GM18861 (cell line): ENCODE data around the gene CELF6.
"Not testable (repeated sequence)": the region's sequence is repeated elsewhere in the genome, so short reads cannot be mapped to it uniquely, and the experiment has no call there.

Experiments used
- ATAC-seq: cut with Tn5 transposase; IDR thresholded peaks from one replicate; pipeline ENCODE4 v1.9.1; 2021; ENCODE audit not compliant: unreplicated experiment

The CELF6 gene

DNA sequence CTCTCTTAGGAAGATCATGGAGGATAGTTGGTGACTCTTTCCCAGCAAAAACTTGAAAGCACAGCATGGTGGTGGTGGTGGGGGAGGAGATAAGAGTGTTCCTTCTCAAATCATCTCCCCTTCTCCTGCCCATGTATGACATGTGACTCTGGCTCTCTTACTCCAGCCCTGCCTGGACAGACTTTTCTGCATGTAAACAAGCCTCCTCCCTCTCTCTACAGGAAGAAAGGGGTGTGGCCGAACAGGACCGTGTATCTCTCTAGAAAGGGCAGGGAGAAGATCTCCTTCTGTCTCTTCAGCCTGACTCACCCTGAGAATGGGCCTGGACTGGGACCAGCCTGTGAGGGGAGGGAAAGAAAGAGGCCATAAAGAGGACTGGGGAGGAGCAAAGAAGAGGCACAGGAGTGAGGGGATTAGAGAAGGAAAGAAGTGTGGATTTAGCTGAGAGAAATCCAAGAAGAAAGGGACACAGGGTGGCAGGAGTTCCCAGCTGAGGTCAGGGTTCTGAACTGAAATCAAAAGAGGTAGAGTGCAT, 1.5 kb downstream of the CELF6 start:
- ATAC-seq, result no peak

DNA sequence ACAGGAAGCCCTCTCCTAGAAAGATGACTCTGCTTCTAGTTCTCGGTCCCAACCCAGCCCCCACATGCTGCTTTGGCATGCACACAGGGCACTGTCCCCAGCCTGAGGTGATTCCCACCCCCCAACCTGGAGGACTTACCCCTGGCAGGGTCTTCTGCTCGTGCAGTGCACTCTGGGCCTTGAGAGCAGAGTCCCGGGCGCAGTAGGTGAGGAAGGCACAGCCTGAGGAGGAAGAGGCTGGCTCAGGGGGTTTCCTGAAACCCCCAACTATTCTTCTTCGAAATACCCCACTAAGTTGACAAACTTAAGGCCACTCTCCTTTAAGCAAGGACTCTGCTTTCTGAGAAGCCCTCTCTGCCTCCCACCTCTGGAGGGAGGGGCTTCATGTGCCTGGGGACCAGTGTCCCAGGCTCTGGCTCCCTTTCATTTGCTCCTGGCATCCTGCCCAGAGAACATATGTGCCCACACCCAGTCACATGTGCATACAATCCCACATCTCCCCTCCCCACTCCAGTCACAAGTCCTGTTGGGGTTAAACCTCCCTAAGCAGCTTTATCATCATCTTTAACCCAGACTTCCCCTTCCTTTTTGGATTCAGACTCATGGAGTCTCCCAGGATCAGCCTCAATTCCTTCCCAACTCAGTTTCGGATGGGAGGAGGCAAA, 4.1 kb downstream of the CELF6 start:
- ATAC-seq, result no peak

DNA sequence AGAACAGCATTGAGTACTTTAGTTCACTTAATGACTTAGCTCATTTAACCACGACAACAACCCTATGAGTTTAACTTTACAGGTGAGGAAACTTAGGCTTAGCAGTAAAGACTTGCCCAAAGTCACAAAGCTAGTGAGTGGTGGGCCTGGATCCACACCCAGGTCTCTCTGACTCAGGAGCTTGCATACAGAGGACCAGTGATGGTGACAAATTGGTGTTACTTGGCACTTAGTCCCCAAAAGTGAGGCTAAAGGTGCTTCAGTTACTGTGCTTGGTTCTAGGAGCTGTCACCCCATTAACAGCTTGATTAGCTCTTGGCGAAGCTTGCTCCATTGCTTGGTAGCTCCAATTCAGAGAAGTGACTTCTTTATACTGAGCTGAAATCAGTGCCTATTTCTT, 6.1 kb downstream of the CELF6 start:
- no peak for ATAC-seq

DNA sequence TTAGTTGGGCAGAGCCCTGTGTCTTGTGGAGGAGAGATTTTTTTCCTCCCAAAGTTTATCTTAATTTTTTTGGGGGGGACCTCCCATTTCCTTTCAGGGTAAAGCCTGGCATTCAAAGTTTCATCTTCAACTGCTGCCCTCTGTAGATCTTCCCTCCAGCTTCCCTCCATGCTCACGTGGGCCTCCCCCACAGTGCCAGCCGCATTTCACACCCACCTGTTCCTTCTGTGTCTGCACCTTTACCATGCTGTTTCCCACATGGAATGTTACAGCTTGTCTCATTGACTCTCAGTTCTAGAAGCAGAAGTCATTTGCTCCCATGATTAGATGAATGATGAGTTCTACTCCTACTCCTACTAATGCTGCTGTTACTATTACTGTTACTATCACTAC, 6.5 kb downstream of the CELF6 start:
- ATAC-seq, result no peak

DNA sequence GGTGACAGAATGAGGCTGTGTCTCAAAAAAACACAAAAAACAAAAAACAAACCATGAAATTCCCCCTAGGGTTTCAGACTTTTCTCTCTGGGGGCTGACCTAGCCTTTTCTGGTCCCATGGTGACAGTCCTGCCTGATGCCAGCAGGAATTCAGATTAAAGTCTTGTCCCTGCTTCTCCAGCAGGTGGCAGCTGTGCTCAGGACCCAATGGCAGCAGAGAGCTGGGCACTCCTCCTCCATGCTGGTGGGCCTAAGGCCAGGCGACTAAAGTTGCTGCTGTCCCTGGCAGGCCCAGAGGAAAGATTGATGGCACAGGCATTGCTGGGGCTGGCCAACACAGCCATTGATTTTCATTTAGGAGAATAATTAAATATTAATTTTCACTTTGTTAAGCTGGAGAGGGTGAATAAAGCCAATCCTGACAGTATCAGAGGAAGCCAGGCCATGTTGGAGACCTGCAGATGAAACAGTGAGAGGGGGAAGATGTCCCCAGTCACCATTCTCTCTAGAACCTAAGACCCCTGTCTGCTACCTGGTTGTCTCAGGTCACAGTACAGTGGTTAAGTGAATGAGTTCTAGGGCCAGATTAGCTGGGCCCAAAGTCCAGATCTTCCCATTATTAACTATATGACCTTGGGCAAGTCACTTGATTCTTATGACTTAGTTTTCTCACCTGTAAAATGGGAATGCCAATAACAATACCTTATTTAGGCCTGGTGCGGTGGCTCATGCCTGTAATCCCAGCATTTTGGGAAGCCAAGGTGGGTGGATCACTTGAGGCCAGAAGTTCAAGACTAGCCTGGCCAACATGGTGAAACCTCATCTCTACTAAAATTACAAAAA, 7.1 kb downstream of the CELF6 start:
- no peak for ATAC-seq

DNA sequence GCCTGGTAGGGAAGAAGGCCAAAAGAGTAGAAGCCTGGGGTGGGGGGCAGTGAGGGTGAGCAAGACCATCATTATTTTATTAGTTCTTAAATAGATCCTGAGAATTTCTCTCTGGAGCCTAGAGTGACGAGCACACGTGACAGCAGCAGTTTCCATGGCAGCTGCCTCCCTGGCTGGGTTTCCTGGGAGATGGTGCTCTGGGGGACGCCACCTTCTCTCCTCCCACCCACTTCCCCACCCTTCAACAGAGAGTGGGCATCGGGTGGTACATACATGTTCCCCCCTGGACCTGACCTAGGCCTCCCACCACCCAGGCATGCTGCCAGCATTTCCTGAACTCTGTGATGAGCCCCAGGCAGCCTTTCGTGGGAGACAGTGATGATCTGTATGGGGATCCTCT, 12.9 kb downstream of the CELF6 start:
- ATAC-seq, result no peak

DNA sequence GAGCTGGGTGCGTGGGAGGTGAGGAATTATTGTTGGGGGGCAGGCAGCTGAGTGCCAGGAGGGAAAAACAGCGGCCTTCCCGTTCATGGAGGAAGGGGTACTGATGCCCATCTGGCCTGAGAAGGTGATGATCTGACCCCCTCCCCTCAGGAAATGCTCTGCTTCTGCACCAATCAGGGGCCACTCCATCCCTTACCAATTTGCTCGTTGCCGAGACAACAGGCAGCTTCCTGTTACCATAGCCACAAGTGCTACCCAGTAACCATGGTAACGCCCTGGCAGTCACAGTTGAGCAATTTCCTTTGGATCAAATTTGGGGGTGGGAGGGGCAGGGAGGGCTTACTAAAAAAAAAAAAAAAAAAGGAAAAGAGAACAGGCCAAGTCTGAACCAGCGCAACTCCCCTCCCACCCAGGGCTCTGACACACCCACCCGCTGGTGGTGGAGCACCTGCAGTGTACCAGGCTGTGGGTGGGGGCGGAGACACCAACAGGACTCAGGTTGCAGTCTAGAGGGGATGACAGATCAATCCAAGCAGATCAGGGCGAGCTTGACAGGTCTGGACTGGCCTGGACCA, 13.7 kb downstream of the CELF6 start:
- ATAC-seq, result no peak

DNA sequence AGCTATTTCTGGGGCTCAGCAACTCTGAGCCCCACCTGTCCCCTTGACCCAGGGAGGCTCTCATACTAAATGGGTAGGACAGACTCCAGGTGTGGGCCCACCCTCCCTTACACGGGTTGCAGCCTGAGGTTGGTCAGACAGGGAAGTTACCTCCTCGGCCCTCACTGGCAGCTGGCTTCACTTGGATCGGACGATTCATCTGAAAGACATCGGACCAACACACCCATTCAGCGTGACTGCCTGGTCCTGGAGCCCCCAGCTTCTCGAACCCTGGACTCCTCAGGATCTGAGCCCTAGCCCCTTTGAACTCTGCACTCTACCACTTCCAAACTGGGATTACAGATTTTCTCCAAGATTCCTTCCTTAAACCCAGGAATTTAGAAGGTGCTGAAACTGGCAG, 15.4 kb downstream of the CELF6 start:
- ATAC-seq, result no peak

DNA sequence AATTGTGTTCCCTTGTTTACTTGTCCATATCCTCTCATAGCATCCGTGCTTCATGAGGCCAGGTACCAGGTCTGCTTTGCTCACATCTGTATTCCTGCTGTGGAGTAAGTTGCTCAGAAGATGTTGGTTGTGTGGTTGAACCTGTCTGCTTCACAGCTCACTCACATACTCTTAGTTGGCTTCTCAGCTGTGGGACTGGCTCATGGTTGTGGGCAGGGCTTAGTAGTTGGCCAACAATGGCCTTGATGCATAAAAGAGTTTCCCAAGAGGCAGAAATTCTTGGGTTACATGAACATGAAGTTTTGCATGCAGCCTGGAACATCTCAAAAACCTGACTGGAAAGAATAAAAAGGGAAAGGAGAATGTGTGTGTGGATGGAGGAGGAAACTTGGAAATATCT, 17.0 kb downstream of the CELF6 start:
- no peak for ATAC-seq

DNA sequence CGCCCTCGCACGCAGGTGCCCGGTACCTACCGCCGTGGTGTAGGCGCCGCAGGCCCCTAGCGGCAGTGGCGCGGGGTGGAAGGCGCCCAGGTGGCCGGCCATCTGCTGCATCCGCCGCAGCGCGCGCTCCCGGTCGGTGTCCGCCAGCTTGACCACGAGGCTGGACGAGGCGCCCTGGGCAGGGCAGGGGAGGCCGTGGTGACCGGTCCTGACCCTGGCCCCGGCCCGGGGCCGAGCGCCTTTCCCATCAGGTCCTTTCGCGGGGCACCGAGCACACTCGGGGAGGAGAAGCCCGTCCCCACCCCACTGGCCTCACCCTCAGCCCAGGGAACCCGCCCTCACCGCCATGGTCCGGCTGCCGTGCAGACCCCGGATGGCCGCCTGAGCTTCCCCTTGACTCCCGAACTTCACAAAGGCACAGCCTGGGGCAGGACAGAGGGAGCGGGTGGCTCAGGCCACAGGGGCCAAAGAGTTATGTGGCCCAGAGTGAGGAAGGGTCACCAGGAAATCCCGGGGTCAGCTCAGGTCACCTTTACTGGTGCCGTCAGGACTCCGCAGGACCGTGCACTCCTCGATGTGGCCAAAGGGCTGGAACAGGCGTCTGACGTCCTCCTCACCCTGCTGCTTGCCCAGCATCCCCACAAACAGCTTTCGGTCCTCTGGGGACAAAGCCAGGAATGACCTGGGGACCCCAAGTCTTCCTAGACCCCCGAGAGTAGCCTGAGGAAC, 30.2 kb downstream of the CELF6 start:
- no peak for ATAC-seq

DNA sequence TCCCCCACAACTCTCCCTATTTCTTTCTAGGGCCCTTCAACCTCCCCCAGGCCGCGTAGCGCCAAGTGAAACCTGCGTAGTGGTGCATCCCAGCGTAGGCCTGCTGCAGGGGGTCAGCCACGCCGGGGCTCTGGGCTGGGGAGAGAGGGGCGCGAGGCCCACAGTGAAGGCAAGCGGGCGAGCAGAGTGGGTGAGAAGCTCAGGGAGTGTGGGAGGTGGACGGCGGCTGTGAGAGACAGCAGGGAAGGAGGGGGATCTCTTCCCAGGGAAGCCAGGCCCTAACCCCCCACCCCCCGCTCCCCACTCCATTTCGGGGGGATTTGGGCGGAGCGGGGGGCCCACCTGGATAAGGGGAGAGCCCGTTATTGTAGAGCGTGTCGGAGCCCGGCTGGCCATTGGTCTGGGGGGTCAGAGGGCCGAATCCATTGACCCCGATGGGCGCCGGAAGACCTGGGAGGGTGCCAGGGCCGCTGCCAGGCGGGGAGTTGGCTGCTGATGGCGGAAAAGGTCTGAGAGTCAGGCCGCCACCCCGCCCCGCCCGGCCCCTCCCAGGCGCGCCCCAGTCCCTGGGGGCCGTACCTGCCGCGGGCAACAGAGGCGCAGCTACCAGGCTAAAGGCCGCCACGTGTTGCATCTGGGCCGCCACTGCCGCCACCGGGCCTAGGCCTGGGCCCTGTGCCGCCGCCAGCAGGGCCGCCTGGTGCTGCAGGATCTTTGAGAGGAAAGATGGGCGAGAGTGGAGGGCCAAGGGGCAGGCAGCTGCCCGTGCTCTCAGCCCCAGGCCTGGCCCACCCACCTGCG, 31.0 kb downstream of the CELF6 start:
- no peak for ATAC-seq

DNA sequence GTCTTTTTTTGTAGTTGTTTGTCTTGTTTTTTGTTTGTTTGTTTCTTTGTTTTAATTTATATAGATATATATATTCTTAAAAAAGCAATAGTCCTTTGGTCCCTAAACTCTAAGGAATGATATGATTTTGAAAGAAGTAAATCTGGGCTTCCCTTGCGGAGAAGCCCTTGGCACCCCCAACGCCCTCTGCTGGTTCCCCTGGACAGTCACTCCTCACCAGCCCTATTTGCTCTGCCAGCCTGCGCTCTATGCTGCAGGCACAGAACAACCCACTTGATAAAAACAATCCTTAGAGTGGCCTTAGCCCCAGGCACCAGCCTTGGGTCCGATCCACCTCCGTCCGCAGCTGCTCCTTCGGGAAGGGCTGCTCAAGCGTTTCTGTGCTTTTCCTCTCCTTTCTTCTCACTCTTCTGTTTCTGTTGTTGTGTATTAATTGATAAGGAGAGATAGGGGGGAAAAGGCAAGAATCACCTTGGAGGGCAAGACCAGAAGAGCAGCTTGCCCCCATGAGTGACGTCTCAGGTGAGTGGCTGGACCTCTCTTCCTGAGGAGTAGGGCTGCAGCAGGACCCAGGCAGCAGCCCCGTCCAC, 33.9 kb downstream of the CELF6 start:
- no peak for ATAC-seq

DNA sequence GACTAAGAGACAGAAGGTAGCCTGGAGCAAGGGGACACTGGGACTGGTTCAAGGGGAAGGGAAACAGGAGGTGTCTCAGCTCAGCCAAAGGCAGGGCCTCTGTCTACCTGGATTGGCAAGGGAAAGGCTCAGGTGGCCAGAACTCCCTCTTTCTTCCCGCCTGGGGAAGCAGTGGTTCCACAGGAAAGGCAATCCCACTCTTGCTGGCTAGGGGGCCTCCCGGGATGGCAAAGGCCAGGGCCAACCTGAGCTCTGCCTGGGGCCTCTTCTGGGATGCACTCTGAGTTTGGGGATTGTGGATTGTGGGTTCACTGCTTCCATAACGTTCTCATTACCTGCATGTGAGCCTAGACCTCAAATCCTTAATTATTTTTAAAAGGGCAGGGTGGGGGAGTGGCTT, 34.6 kb downstream of the CELF6 start:
- no peak for ATAC-seq

DNA sequence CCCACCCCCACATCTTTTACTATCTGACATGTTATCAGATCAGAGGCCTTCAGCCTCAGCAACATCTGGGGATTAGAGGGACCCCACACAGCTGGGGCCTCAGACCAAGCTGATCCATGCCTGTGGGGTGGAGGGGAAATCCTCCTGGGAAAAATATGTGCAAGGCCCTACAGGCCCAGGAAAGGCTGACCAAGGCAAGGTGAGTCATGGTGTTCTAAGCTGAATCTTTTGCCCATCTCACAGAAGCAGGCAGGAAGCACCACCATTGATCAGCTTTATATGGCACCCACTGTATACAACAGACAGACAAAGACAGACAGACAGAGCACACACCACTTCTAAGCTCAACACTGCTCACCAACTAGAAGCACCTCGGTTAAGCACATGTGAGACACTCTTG, 35.2 kb downstream of the CELF6 start:
- ATAC-seq, result no peak

DNA sequence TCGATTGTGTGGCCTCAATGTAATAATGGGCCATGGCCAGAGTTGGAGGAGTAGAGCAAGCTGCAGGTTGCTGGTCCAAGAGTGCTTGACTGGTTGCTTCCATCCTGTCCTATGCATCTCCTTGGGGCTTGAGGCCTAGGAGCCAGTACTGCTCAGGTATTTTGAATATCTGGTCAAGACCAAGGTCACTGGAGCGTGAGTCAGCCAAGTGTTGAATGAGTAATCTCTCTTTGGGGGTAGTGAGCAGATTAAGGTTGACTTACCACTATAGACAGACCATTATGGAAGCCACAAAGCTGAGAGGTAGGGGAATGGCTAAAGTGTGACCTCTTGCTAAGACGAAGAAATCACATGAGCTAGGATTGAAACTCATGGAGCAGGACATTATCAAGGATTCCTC, 38.2 kb downstream of the CELF6 start:
- ATAC-seq, result peak; percentile 63

DNA sequence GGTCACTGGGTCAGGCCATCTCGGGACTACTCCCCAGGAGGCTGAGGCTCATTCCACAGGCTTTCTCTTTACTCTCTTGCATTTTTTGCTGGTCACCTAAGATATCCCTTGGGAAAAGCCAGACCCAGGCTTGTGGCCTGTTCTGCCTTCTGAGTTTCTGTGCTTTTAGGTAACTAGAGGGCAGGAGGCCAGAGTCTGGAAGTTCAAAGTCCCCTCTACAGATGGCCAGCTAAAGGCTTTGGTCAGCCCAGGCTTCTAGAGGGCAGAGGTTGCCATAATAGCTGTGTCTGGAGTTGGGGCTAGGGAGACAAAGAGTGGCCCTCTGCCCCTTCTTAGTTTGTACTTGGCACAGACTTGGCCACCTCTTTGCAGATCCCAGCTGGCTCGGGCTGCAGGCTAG, 39.2 kb downstream of the CELF6 start:
- no peak for ATAC-seq

DNA sequence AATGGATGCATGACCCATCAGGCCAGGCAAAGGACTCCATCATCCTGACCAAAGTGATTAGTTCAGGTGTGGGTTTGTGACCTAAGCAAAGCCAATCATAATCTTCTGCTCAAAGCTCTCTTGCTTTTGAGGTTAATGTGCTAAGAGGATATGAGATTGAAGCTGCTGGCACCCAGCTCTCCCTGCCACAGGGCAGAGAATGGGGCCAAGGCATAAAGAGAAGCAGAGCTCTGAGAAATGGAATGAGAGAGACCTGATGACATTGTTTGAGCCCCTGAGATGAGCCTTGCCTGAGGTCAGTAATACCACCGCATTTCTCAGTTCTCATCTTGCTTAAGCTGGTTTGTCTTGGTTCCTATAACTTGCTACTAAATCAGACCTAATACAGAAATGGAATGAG, 41.2 kb downstream of the CELF6 start:
- no peak for ATAC-seq

DNA sequence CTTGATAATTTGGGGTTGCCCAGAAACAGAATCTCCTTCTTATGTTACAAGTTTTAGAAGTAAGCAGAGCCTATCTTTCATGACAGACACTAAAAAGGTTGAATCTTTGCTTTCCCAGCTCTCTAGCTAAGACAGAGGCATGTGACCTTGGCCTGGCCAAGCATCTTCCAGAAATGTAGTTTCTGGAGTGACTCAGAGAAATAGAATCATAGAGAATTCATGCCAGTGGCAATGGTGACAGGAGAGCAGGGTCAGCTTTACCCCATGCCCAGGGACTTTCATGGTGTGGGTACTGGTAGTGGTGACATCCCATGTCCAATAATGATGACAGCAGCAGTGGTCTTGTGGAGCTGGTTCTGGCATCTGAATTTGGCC, 43.6 kb downstream of the CELF6 start:
- no peak for ATAC-seq

DNA sequence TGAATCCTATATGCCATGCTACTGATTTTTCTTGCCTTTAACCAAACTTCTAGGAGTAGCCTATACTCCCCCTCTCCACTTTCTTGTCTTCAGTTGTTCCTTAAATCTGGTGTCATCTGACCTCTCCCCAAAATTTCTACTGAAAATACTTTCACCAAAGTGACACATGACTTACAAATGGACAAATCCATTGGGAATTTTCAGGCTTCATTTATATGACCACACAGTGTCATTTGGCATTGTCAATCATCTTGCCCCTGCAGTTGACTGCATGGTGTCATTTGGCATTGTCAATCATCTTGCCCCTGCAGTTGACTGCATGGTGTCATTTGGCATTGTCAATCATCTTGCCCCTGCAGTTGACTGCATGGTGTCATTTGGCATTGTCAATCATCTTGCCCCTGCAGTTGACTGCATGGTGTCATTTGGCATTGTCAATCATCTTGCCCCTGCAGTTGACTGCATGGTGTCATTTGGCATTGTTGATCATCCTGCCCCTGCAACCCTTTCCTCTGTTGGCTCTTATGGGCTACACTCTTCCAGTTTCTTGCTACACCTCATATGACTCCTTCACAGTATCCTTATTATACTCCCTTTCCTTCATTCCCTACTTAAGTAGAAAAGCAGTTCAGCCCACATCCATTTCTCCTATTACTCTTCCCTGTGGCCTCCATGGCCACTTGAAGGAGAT, 44.2 kb downstream of the CELF6 start:
- ATAC-seq, result not testable (repeated sequence)

DNA sequence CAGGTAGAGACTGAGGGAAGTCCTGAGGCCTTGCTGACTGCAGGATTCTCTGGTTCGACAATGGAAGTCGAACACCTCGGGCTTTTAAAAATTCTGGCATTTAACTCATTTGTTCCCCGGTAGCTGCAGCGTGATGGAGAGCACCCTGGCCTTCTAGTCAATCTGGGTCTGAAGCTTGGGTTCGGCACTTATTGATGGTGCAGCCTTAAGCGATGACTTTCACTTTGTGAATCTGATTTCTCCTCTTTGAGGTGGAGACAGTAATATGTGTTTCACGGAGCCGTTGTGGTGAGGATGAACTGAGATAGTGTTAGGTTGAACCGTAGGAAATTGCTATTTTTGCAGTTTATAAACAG, 47.0 kb downstream of the CELF6 start:
- no peak for ATAC-seq
